Sigmoid colon (tissue), 4 donors: ENCODE measurements around the gene CFAP61.

Source experiments
- CTCF ChIP-seq, 4 experiments: fragments of 450-650 bp in 3 of 4; fragments of 200-600 bp in 1 of 4; IDR thresholded peaks; one replicate each; pipeline ENCODE4 v1.5.1; 2016 to 2019; ENCODE audit warnings: antibody characterized with exemption in 4 of 4, mild to moderate bottlenecking in 3 of 4, moderate library complexity in 2 of 4
- EP300 ChIP-seq, 4 donors: sonication (generic); formaldehyde crosslinking; IDR thresholded peaks; one replicate each; pipeline ENCODE4 v1.6.1; 2017; ENCODE audit warnings: antibody characterized with exemption in 4 of 4
- POLR2A ChIP-seq, 2 donors: fragments of 450-650 bp; IDR thresholded peaks; one replicate each; pipeline ENCODE4 v1.6.1; 2016; ENCODE audit warnings: antibody characterized with exemption in 2 of 2, mild to moderate bottlenecking in 2 of 2, moderate library complexity in 2 of 2
- POLR2AphosphoS5 ChIP-seq, 4 donors: sonication (generic); formaldehyde crosslinking; IDR thresholded peaks; one replicate each; pipeline ENCODE4 v1.6.1; 2017; ENCODE audit warnings: antibody characterized with exemption in 4 of 4

GRCh38 chr20:20276811-20277530, 224.6 kb downstream of the CFAP61 start:
- TF ChIP-seq CTCF (IDR thresholded peaks at IDR 0.05) = no peak
- no peak for TF ChIP-seq POLR2A (IDR thresholded peaks at IDR 0.05)
- TF ChIP-seq EP300 (IDR thresholded peaks at IDR 0.05) = no peak
- TF ChIP-seq POLR2AphosphoS5 (IDR thresholded peaks at IDR 0.05) = no peak
